A549 (cell line): ENCODE results near the gene PANK2. TPM values are rescaled to one million over a fixed set of nuclear protein-coding genes. Genes with fewer than 3 reads are reported as not detected.

Experiments used
- ATAC-seq, 2 experiments: fragments of 200-7000 bp in 1 of 2; fragments of >200 bp in 1 of 2; cut with Nextera tagmentation in 1 of 2; cut with Tn5 transposase in 1 of 2; 3 replicates each; pipeline versions ENCODE4 v1.8.0 to v1.9.1; 2018 to 2020; ENCODE audit warnings: mild to moderate bottlenecking in 1 of 2, moderate library complexity in 1 of 2
- CTCF ChIA-PET: fragments of 300-600 bp; sonication (Branson Sonifier 250); formaldehyde crosslinking; extraction: SDS; loops from one replicate; lab custom pipeline; 2021; ENCODE audit warnings: antibody characterized with exemption, inconsistent platforms; lab: Yijun Ruan, JAX
- POLR2A ChIA-PET: fragments of 350-600 bp; formaldehyde crosslinking; extraction: SDS; loops from one replicate; lab custom pipeline; 2021; ENCODE audit warnings: antibody characterized with exemption, inconsistent platforms; lab: Yijun Ruan, JAX
- DNase-seq, 2 experiments: peaks; one replicate each; pipeline versions ENCODE4 v3.0.0 to v3.0.0-alpha.2; 2011 to 2016; ENCODE audit warnings: low read depth in 1 of 2, low spot score in 1 of 2
- FAIRE-seq: peaks from 2 replicates; lab custom pipeline; 2011; peaks lifted over from hg19 to GRCh38; lab: Jason Lieb, UNC
- H3K27ac ChIP-seq, 2 experiments: fragments of >200 bp; sonication (Bioruptor Twin); formaldehyde crosslinking; 3 replicates each; pipeline ENCODE4 v1.5.1; 2016 to 2017
- H3K4me1 ChIP-seq: fragments of >200 bp; sonication (Bioruptor Twin); formaldehyde crosslinking; 3 replicates; pipeline ENCODE4 v1.6.1; 2016
- H3K4me2 ChIP-seq: fragments of >200 bp; sonication (Bioruptor Twin); formaldehyde crosslinking; 3 replicates; pipeline ENCODE4 v1.6.1; 2016
- H3K4me3 ChIP-seq: fragments of >200 bp; sonication (Bioruptor Twin); formaldehyde crosslinking; 3 replicates; pipeline ENCODE4 v1.5.1; 2016
- H3K9me3 ChIP-seq: fragments of >200 bp; sonication (Bioruptor Twin); formaldehyde crosslinking; 3 replicates; pipeline ENCODE4 v1.6.1; 2016
- BCL3 ChIP-seq: fragments of >200 bp; sonication (Bioruptor Twin); formaldehyde crosslinking; IDR thresholded peaks from 3 replicates; pipeline ENCODE4 v1.6.1; 2016
- CBX2 ChIP-seq: fragments of 200-600 bp; sonication (generic); IDR thresholded peaks from 2 replicates; pipeline ENCODE4 v1.6.1; 2016; ENCODE audit warnings: low read depth, mild to moderate bottlenecking, borderline replicate concordance
- CEBPB ChIP-seq, 2 experiments: fragments of >200 bp in 1 of 2; sonication (Bioruptor Twin) in 1 of 2; formaldehyde crosslinking in 1 of 2; IDR thresholded peaks; 2 replicates each; pipeline ENCODE4 v1.6.1; 2012 to 2016
- CHD2 ChIP-seq: fragments of 150-350 bp; IDR thresholded peaks from 2 replicates; pipeline ENCODE4 v1.6.1; 2014; ENCODE audit warnings: low read length; ENCODE audit not compliant: partially characterized antibody
- CTCF ChIP-seq: fragments of >200 bp; sonication (Bioruptor Twin); formaldehyde crosslinking; IDR thresholded peaks from 3 replicates; pipeline ENCODE4 v1.5.1; 2016
- E2F6 ChIP-seq: IDR thresholded peaks from 2 replicates; pipeline ENCODE4 v1.6.1; 2012; ENCODE audit warnings: low read depth, borderline replicate concordance
- EHMT2 ChIP-seq: fragments of 200-600 bp; sonication (generic); IDR thresholded peaks from 2 replicates; pipeline ENCODE4 v1.6.1; 2016; ENCODE audit warnings: antibody characterized with exemption, low read depth, mild to moderate bottlenecking, moderate library complexity
- FOSB ChIP-seq: fragments of 250-450 bp; sonication (Bioruptor Pico); IDR thresholded peaks from 2 replicates; pipeline ENCODE4 v1.5.0; 2020; ENCODE audit warnings: mild to moderate bottlenecking, moderate library complexity
- FOXS1 ChIP-seq: fragments of 250-450 bp; sonication (Bioruptor Pico); IDR thresholded peaks from 2 replicates; pipeline ENCODE4 v1.5.0; 2020; ENCODE audit warnings: mild to moderate bottlenecking, moderate library complexity
- GATA3 ChIP-seq: IDR thresholded peaks from 2 replicates; pipeline ENCODE4 v1.6.1; 2012; ENCODE audit warnings: borderline replicate concordance
- JUN ChIP-seq, 2 experiments: fragments of >200 bp; sonication (Bioruptor Twin); formaldehyde crosslinking; IDR thresholded peaks; 2 replicates in 1 of 2; 3 replicates in 1 of 2; pipeline ENCODE4 v1.6.1; 2016 to 2017
- JUNB ChIP-seq: fragments of >200 bp; sonication (Bioruptor Twin); formaldehyde crosslinking; IDR thresholded peaks from 2 replicates; pipeline ENCODE4 v1.6.1; 2016
- KDM1A ChIP-seq: fragments of 200-600 bp; sonication (generic); IDR thresholded peaks from 2 replicates; pipeline ENCODE4 v1.6.1; 2016; ENCODE audit warnings: low read depth, mild to moderate bottlenecking
- KDM5A ChIP-seq: fragments of 200-600 bp; sonication (generic); IDR thresholded peaks from 2 replicates; pipeline ENCODE4 v1.6.1; 2016; ENCODE audit warnings: antibody characterized with exemption, mild to moderate bottlenecking
- MAFK ChIP-seq: fragments of 450-650 bp; IDR thresholded peaks from 2 replicates; pipeline ENCODE4 v1.6.1; 2014; ENCODE audit not compliant: partially characterized antibody
- MYC ChIP-seq: IDR thresholded peaks from 2 replicates; pipeline ENCODE4 v1.6.1; 2012; ENCODE audit warnings: mild to moderate bottlenecking, inconsistent platforms, low read length, improper control_type of control experiment, borderline replicate concordance
- NFE2L2 ChIP-seq: fragments of 150-350 bp; conservative IDR thresholded peaks from 2 replicates; pipeline ENCODE4 v1.6.1; 2014; ENCODE audit warnings: low read length
- PBX3 ChIP-seq: IDR thresholded peaks from 2 replicates; pipeline ENCODE4 v1.6.1; 2012
- PHF8 ChIP-seq: fragments of 200-600 bp; sonication (generic); IDR thresholded peaks from 2 replicates; pipeline ENCODE4 v1.6.1; 2016; ENCODE audit warnings: low read depth, mild to moderate bottlenecking, antibody characterized with exemption, moderate library complexity, borderline replicate concordance
- POLR2A ChIP-seq: IDR thresholded peaks from 2 replicates; pipeline ENCODE4 v1.6.1; 2012; ENCODE audit warnings: mild to moderate bottlenecking, low read length
- RFX5 ChIP-seq: fragments of 450-650 bp; IDR thresholded peaks from 2 replicates; pipeline ENCODE4 v1.7.1; 2014; ENCODE audit warnings: antibody characterized with exemption, mild to moderate bottlenecking, moderate library complexity
- RNF2 ChIP-seq: fragments of 200-600 bp; sonication (generic); IDR thresholded peaks from 2 replicates; pipeline ENCODE4 v1.6.1; 2016; ENCODE audit warnings: low read depth, mild to moderate bottlenecking, antibody characterized with exemption, moderate library complexity, borderline replicate concordance
- SREBF2 ChIP-seq: fragments of 450-650 bp; IDR thresholded peaks from 2 replicates; pipeline ENCODE4 v1.6.1; 2014; ENCODE audit warnings: mild to moderate bottlenecking, moderate library complexity
- TFCP2L1 ChIP-seq: fragments of 250-450 bp; sonication (Bioruptor Pico); IDR thresholded peaks from 2 replicates; pipeline ENCODE4 v1.5.0; 2021; ENCODE audit warnings: mild to moderate bottlenecking
- ZC3H11A ChIP-seq: fragments of 450-650 bp; IDR thresholded peaks from 2 replicates; pipeline ENCODE4 v1.6.1; 2014; ENCODE audit warnings: antibody characterized with exemption, mild to moderate bottlenecking
- ZNF302 ChIP-seq: fragments of 250-450 bp; sonication (Bioruptor Pico); IDR thresholded peaks from 2 replicates; pipeline ENCODE4 v1.9.0; 2021; ENCODE audit warnings: inconsistent platforms, mild to moderate bottlenecking, moderate library complexity
- ZSCAN20 ChIP-seq: fragments of 250-450 bp; sonication (Bioruptor Pico); IDR thresholded peaks from 2 replicates; pipeline ENCODE4 v1.8.0; 2022; ENCODE audit warnings: mild to moderate bottlenecking, moderate library complexity
- WGBS: methylation state at CpG from one replicate; pipeline ENCODE4 v1.1.6; 2017; ENCODE audit errors: missing lambda C conversion rate; 5-methylcytosine and 5-hydroxymethylcytosine counted together
- polyA plus RNA-seq, 4 experiments: library from polyadenylated mRNA; depleted of rRNA in 3 of 4; stranded (reverse); fragments of >200 nt; fragmentation: RNase III in 1 of 4; extraction: RNeasy Plus Mini Kit Qiagen cat#74134 plus additional on column Dnase treatment in 1 of 4; gene quantifications; 2 replicates in 3 of 4; 3 replicates in 1 of 4; pipeline ENCODE4 v1.2.3, GENCODE V29; 2011 to 2017
- TF ChIP-seq, protein P1 (sequence below): fragments of 200-600 bp; sonication (generic); IDR thresholded peaks from 2 replicates; pipeline ENCODE4 v1.6.1; 2016; ENCODE audit warnings: antibody characterized with exemption, mild to moderate bottlenecking, moderate library complexity
- TF ChIP-seq, protein P2 (sequence below): IDR thresholded peaks from 2 replicates; pipeline ENCODE4 v1.6.1; 2012

PANK2 gene
- polyA plus RNA-seq, 2 of the 4 experiments (the other 2 are of a cell fraction): 44.6 to 45.9 TPM

DNA sequence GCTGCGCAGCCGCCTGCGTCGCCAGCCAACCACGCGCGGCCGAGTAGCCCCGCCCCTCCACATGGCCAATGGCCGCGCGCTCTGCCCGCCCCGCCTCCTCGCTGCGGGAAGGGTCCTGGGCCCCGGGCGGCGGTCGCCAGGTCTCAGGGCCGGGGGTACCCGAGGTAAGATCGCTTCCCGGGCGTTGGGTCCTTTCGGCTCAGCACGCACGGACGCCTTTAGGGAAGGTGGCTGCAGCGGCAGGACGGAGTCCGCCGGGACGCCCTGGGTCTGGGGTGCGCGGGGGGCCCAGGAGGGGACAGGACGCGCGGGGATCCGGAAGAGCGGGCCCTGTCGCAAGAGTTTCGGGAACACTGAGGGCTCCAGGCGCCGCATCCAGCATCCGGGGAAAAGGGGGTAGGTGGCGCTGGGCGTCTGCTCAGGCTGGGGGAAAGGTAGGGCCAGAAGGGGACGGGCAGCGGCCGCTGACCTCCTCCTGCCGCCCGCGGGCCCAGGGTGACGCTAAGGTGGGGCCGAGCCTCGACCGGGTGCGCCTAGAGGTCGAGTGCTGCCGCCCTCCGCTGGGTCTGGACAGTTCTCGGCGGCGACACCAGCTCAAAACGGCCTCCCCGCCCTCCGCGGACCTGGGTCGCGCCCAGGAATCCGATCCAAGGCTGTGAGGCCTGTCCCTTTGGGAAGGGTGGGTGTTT lies 42.3 kb upstream of the PANK2 start, which contains the start of gene MAVS:
Gene MAVS, plus strand, starts transcription at position 95 of the 689 bp plus-strand sequence. CDS start 7,791 bp downstream, outside the sequence.
- TF ChIP-seq CEBPB (IDR thresholded peaks at IDR 0.05): peak in 1 of 2 experiments; percentile 49; a peak in 1 of 4 replicates
- TF ChIP-seq MAFK: no peak
- TF ChIP-seq FOSB: no peak
- TF ChIP-seq BCL3: peak; percentile 60; the same call in 1 of the 3 replicates
- TF ChIP-seq NFE2L2: no peak
- TF ChIP-seq, protein P1, sequence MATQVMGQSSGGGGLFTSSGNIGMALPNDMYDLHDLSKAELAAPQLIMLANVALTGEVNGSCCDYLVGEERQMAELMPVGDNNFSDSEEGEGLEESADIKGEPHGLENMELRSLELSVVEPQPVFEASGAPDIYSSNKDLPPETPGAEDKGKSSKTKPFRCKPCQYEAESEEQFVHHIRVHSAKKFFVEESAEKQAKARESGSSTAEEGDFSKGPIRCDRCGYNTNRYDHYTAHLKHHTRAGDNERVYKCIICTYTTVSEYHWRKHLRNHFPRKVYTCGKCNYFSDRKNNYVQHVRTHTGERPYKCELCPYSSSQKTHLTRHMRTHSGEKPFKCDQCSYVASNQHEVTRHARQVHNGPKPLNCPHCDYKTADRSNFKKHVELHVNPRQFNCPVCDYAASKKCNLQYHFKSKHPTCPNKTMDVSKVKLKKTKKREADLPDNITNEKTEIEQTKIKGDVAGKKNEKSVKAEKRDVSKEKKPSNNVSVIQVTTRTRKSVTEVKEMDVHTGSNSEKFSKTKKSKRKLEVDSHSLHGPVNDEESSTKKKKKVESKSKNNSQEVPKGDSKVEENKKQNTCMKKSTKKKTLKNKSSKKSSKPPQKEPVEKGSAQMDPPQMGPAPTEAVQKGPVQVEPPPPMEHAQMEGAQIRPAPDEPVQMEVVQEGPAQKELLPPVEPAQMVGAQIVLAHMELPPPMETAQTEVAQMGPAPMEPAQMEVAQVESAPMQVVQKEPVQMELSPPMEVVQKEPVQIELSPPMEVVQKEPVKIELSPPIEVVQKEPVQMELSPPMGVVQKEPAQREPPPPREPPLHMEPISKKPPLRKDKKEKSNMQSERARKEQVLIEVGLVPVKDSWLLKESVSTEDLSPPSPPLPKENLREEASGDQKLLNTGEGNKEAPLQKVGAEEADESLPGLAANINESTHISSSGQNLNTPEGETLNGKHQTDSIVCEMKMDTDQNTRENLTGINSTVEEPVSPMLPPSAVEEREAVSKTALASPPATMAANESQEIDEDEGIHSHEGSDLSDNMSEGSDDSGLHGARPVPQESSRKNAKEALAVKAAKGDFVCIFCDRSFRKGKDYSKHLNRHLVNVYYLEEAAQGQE: 0 out of 2 replicates have a peak, but pooled peaks have one; percentile 23
- no peak for TF ChIP-seq ZNF302 (CRISPR knock-in tag)
- peak; percentile 5; the same call in 1 of the 2 replicates for TF ChIP-seq E2F6
- no peak for TF ChIP-seq RFX5
- TF ChIP-seq MYC: peak; percentile 74; the same call in 1 of the 2 replicates
- no peak for TF ChIP-seq EHMT2
- TF ChIP-seq RNF2: no peak
- TF ChIP-seq JUN (IDR thresholded peaks at IDR 0.05): peak in 1 of 2 experiments; percentile 87; a peak in 4 of 5 replicates
- TF ChIP-seq KDM1A: no peak
- peak; percentile 78 for TF ChIP-seq POLR2A
- TF ChIP-seq PBX3: 0 out of 2 replicates have a peak, but pooled peaks have one; percentile 16
- TF ChIP-seq GATA3: 0 out of 2 replicates have a peak, but pooled peaks have one; percentile 18
- TF ChIP-seq, protein P2, sequence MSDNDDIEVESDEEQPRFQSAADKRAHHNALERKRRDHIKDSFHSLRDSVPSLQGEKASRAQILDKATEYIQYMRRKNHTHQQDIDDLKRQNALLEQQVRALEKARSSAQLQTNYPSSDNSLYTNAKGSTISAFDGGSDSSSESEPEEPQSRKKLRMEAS: peak; percentile 56
- TF ChIP-seq SREBF2: no peak
- no peak for TF ChIP-seq JUNB
- TF ChIP-seq ZC3H11A: no peak
- TF ChIP-seq FOXS1: no peak
- TF ChIP-seq CHD2: no peak
- peak; percentile 45; the same call in 1 of the 2 replicates for TF ChIP-seq TFCP2L1 (CRISPR knock-in tag)
- no peak for TF ChIP-seq CBX2
- no peak for TF ChIP-seq KDM5A
- peak; percentile 17; the same call in 2 of the 3 replicates for TF ChIP-seq CTCF
- no peak for TF ChIP-seq ZSCAN20
- peak; percentile 87 for TF ChIP-seq PHF8
- CTCF ChIA-PET: interaction anchor here (0.7 to 1.9 kb wide), 3 partner anchors 14 to 28 kb away, joined by 3 to 9 read pairs (median 3); partner anchors contain the start of gene AP5S1
- peak; percentile 87 to 91 for DNase-seq

More for the DNA sequence above, 42.3 kb upstream of the PANK2 start, which contains the start of gene MAVS:
- H3K4me3 ChIP-seq: peak within 1 kb of the TSS; percentile 70
- POLR2A ChIA-PET: no interaction called here
- H3K27ac ChIP-seq: peak within 1 kb of the TSS; percentile 86 to 92
- ATAC-seq (peak; percentile 96 to 98), FAIRE-seq (no peak)
- no peaks in the 10 kb centered on the region for H3K9me3 ChIP-seq
- 0% methylated on average over 25 of the region's 72 CpGs for WGBS
- peak within 1 kb of the TSS; percentile 94 for H3K4me2 ChIP-seq
- H3K4me1 ChIP-seq: peaks cover 28% of the 10 kb centered on the region
